Kidney (tissue), 14 donors: ENCODE results near the gene CER1. TPM values are rescaled to one million over a fixed set of nuclear protein-coding genes. Genes with fewer than 3 reads are reported as not detected.

Experiments
- DNase-seq, 5 donors: peaks; one replicate each; pipeline ENCODE4 v3.0.0-alpha.2; 2013 to 2020
- FAIRE-seq: peaks from 2 replicates; lab custom pipeline; 2012; peaks lifted over from hg19 to GRCh38; lab: Jason Lieb, UNC
- H3K27ac ChIP-seq, 2 donors: one replicate each; pipeline ENCODE4 v1.7.0; 2013; ENCODE audit warnings: low read depth in 2 of 2, low read length in 2 of 2, inconsistent platforms in 1 of 2
- H3K27me3 ChIP-seq: one replicate; pipeline ENCODE4 v1.7.1; 2013; ENCODE audit warnings: low read length, inconsistent platforms; ENCODE audit not compliant: control insufficient read depth, insufficient read depth
- H3K36me3 ChIP-seq, 3 donors: one replicate each; pipeline versions ENCODE4 v1.7.0 to v1.7.1; 2013; ENCODE audit warnings: low read length in 3 of 3, control low read depth in 1 of 3, inconsistent platforms in 1 of 3; ENCODE audit not compliant: insufficient read depth in 3 of 3, control insufficient read depth in 2 of 3
- H3K4me1 ChIP-seq, 3 donors: one replicate each; pipeline versions ENCODE4 v1.7.0 to v1.7.1; 2013; ENCODE audit warnings: low read length in 3 of 3, inconsistent platforms in 1 of 3, low read depth in 1 of 3; ENCODE audit not compliant: control insufficient read depth in 2 of 3, insufficient read depth in 2 of 3
- H3K4me3 ChIP-seq, 3 donors: one replicate each; pipeline versions ENCODE4 v1.7.0 to v1.8.1; 2013; ENCODE audit warnings: low read length in 3 of 3, control low read depth in 1 of 3, inconsistent platforms in 1 of 3
- H3K9ac ChIP-seq, 3 donors: one replicate each; pipeline versions ENCODE4 v1.7.0 to v1.7.1; 2013; ENCODE audit warnings: low read length in 3 of 3, control low read depth in 1 of 3, inconsistent platforms in 1 of 3
- H3K9me3 ChIP-seq, 3 donors: one replicate each; pipeline versions ENCODE4 v1.7.0 to v1.7.1; 2013; ENCODE audit warnings: low read length in 3 of 3, control low read depth in 1 of 3, inconsistent platforms in 1 of 3; ENCODE audit not compliant: control insufficient read depth in 2 of 3, insufficient read depth in 1 of 3
- CTCF ChIP-seq: IDR thresholded peaks from 3 replicates; pipeline ENCODE4 v1.5.1; 2012; ENCODE audit warnings: mild to moderate bottlenecking, moderate library complexity, borderline replicate concordance; ENCODE audit not compliant: insufficient read depth; ENCODE audit errors: extremely low read depth
- intact Hi-C: fragments of 100-400 bp; cut with DNase I; formaldehyde crosslinking; loops from one replicate; pipeline ENCODE4 v1.11.1; 2022
- polyA plus RNA-seq: library from polyadenylated mRNA; stranded (reverse); fragments of 350-450 nt; fragmentation: Illumina TruSeq; extraction: RNeasy Lipid Tissue Mini Kit (QIAGEN cat#74804); gene quantifications from one replicate; pipeline ENCODE4 v1.2.3, GENCODE V29; 2014; ENCODE audit warnings: low read depth, low replicate concordance; ENCODE audit not compliant: insufficient read depth
- total RNA-seq: library from RNA; stranded (reverse); fragmentation: NEBNext Ultra II Directional; extraction: Animal tissue kit (Norgen Biotek cat#: 25700); gene quantifications from one replicate; pipeline ENCODE4 v1.2.1, GENCODE V29; 2021
- donor health status: control.
- donor health status: control.
- donor health status: control.
- donor health status: control.
- donor health status: control.
- donor health status: DM: yes; HTN: yes; CAD: no.
- donor health status: Normal renal cell carcinoma (clear cell type).

Gene CER1
- total and polyA plus RNA-seq, 2 donors from 2014 or later = 0.45 TPM; not detected in 1

GRCh38 chr9:14731294-14731981, 8.9 kb upstream of the CER1 start:
- Histone ChIP-seq H3K9ac (no peak overlapping the region), H3K27me3 (no peaks in the 10 kb centered on the region), H3K27ac (no peak overlapping the region), H3K4me3 (no peak overlapping the region), H3K4me1 (no peaks in the 10 kb centered on the region), H3K9me3 (no peaks in the 10 kb centered on the region), H3K36me3 (peaks cover 0 to 2% (median under 1%) of the 10 kb centered on the region in 3 donors)
- TF ChIP-seq CTCF = no peak
- FAIRE-seq (no peak), DNase-seq (no peak)
- intact Hi-C loops = no loop called here

GRCh38 chr9:14730461-14730898, 7.9 kb upstream of the CER1 start:
- FAIRE-seq = no peak

GRCh38 chr9:14723301-14723700, 768 bp upstream of the CER1 start:
- FAIRE-seq = no peak
- intact Hi-C loops = no loop called here

More at GRCh38 chr9:14730461-14730898, 7.9 kb upstream of the CER1 start:
- Histone ChIP-seq H3K9me3 (no peaks in the 10 kb centered on the region), H3K4me1 (no peaks in the 10 kb centered on the region), H3K36me3 (no peaks in the 10 kb centered on the region), H3K27ac (no peak overlapping the region), H3K27me3 (no peaks in the 10 kb centered on the region), H3K9ac (no peak overlapping the region), H3K4me3 (no peak overlapping the region)
- intact Hi-C loops = no loop called here
- no peak for TF ChIP-seq CTCF
- DNase-seq = no peak

More at GRCh38 chr9:14723301-14723700, 768 bp upstream of the CER1 start:
- no peak for TF ChIP-seq CTCF
- no peaks in the 10 kb centered on the region for H3K36me3 ChIP-seq
- H3K4me3 ChIP-seq = no peak overlapping the region
- H3K27ac ChIP-seq = no peak overlapping the region
- H3K9me3 ChIP-seq = no peaks in the 10 kb centered on the region
- no peak overlapping the region for H3K9ac ChIP-seq
- no peaks in the 10 kb centered on the region for H3K27me3 ChIP-seq
- no peak for DNase-seq
- no peaks in the 10 kb centered on the region for H3K4me1 ChIP-seq
